Stimulated activated CD4-positive, alpha-beta T cell treated with anti-CD3 and anti-CD28 coated beads, TNF-alpha, amount 100 ng/mL, for 48 hours (primary cell): ENCODE results near the gene ARTN.

Experiments used
- DNase-seq, 3 donors: peaks; one replicate each; pipeline ENCODE4 v3.0.0-alpha.2; 2020; ENCODE audit warnings: low read depth in 3 of 3

The ARTN gene

GRCh38 chr1:43947061-43947873, 13.7 kb downstream of the ARTN start:
- DNase-seq = no peak

- no peak for DNase-seq
Observed at GRCh38 chr1:43947874-43948437, 14.4 kb downstream of the ARTN start.

- no peak for DNase-seq
Observed at GRCh38 chr1:43949678-43950077, 16.1 kb downstream of the ARTN start.

- DNase-seq = no peak
Observed at GRCh38 chr1:43951021-43951985, 17.7 kb downstream of the ARTN start.

- no peak for DNase-seq
Observed at GRCh38 chr1:43952731-43953346, 19.2 kb downstream of the ARTN start.

GRCh38 chr1:43953361-43953760, 19.8 kb downstream of the ARTN start:
- DNase-seq = no peak

GRCh38 chr1:43954036-43954435, 20.4 kb downstream of the ARTN start:
- DNase-seq = no peak

- DNase-seq = no peak
Observed at GRCh38 chr1:43956234-43956633, 22.6 kb downstream of the ARTN start.

- no peak for DNase-seq
Observed at GRCh38 chr1:43957407-43958040, 23.9 kb downstream of the ARTN start.

- DNase-seq = no peak
Observed at GRCh38 chr1:43958351-43959255, 25.0 kb downstream of the ARTN start.

GRCh38 chr1:43960798-43961197, 27.2 kb downstream of the ARTN start:
- no peak for DNase-seq

GRCh38 chr1:43961692-43962091, 28.1 kb downstream of the ARTN start:
- DNase-seq = no peak

GRCh38 chr1:43962324-43962723, 28.7 kb downstream of the ARTN start:
- no peak for DNase-seq

GRCh38 chr1:43963006-43963405, 29.4 kb downstream of the ARTN start:
- no peak for DNase-seq

- DNase-seq = no peak
Observed at GRCh38 chr1:43963890-43964289, 30.3 kb downstream of the ARTN start.

GRCh38 chr1:43965316-43965715, 31.7 kb downstream of the ARTN start:
- DNase-seq = no peak

GRCh38 chr1:43968348-43968948, 34.8 kb downstream of the ARTN start:
- DNase-seq = no peak

GRCh38 chr1:43969416-43969745, 35.8 kb downstream of the ARTN start:
- no peak for DNase-seq

GRCh38 chr1:43969746-43970466, 36.3 kb downstream of the ARTN start, which contains the start of gene DPH2:
Gene DPH2, plus strand, starts transcription at chr1:43970010. Its CDS starts 166 bp downstream, at chr1:43970176.
- DNase-seq = peak; percentile 94 to 95 (median 95)
